Activated CD4-positive, alpha-beta T cell treated with anti-CD3 and anti-CD28 coated beads for 24 hours (primary cell): Measurements from ENCODE around the gene RER1.

ENCODE experiments used
- DNase-seq, 2 donors: peaks; one replicate each; pipeline ENCODE4 v3.0.0-alpha.2; 2020; ENCODE audit warnings: low read depth in 2 of 2

RER1 gene

GRCh38 chr1:2445162-2445822, 53.7 kb downstream of the RER1 start:
- no peak for DNase-seq

GRCh38 chr1:2445823-2446215, 54.2 kb downstream of the RER1 start:
- no peak for DNase-seq

- DNase-seq, result no peak
Measured at GRCh38 chr1:2446394-2446793, 54.8 kb downstream of the RER1 start.

- DNase-seq, result no peak
Measured at GRCh38 chr1:2446861-2447260, 55.2 kb downstream of the RER1 start.

GRCh38 chr1:2447276-2448097, 55.8 kb downstream of the RER1 start:
- no peak for DNase-seq

- DNase-seq, result no peak
Measured at GRCh38 chr1:2448098-2448445, 56.4 kb downstream of the RER1 start.

GRCh38 chr1:2449636-2450454, 58.2 kb downstream of the RER1 start:
- no peak for DNase-seq

GRCh38 chr1:2451741-2452140, 60.1 kb downstream of the RER1 start:
- DNase-seq, result no peak

GRCh38 chr1:2452201-2452931, 60.7 kb downstream of the RER1 start:
- no peak for DNase-seq

GRCh38 chr1:2452932-2453315, 61.3 kb downstream of the RER1 start:
- no peak for DNase-seq

GRCh38 chr1:2454227-2454626, 62.6 kb downstream of the RER1 start:
- DNase-seq, result no peak
